Keratinocyte (primary cell): Measurements from ENCODE around the gene SHROOM3.

Experiments used
- CTCF ChIP-seq, 3 experiments: IDR thresholded peaks in 1 of 3; conservative IDR thresholded peaks in 1 of 3; optimal IDR thresholded peaks in 1 of 3; 2 replicates in 2 of 3; 3 replicates in 1 of 3; pipeline versions ENCODE3 to v1.5.1; 2011; ENCODE audit warnings: low read length in 3 of 3, mild to moderate bottlenecking in 3 of 3, moderate library complexity in 2 of 3, control low read depth in 1 of 3, inconsistent platforms in 1 of 3; ENCODE audit not compliant: insufficient read depth in 2 of 3; ENCODE audit errors: extremely low read depth in 1 of 3
- EZH2 ChIP-seq: IDR thresholded peaks from one replicate; pipeline ENCODE4 v1.6.1; 2012; ENCODE audit warnings: inconsistent platforms, mild to moderate bottlenecking, low read length, moderate library complexity

DNA sequence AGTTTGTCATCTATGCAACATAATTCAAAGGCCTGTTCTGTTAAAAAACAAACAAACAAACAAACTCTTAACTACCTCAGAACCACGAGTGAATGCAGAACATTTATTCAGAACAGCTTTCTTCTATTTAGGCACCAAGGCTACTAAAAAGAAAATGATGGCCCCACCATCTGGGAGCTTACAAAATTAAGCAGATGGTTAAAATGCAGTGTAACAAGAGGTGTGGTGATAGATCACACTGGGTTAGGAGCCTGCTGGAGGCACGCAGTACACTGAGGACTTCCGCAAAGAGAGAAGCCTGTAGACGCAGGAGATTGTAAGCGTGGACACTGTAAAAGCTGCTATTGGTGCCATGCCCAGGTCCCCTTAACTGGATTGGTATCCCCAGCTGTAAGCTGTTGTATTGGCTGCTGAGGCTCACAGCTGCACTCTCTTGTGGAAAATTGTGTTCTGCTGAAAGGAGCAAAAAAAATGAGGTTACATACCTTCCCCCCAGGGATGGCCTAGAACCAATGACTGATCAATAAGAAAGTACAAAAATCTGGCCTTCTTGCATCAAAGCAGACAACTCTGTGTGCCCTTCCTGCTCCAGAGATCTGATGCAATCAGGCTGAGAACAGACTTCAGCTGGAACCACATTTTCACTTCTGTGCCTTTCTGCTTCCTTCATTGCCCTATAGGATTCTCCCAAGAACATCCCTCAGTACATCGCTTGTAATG is 60.0 kb downstream of the SHROOM3 start:
- TF ChIP-seq CTCF (optimal IDR thresholded peaks at IDR 0.05 in 1 of 3, IDR thresholded peaks at IDR 0.05 in 1 of 3, conservative IDR thresholded peaks at IDR 0.05 in 1 of 3; ENCODE audit: extremely low read depth in 1 of 3, insufficient read depth in 2 of 3, low read length in 3 of 3) = no peak
- TF ChIP-seq EZH2 = no peak
